NCI-H146 (cell line): ENCODE results near the gene HABP2.
A peak's percentile ranks its signal among the peaks of the same experiment; 100 is the strongest.

Experiments used
- DNase-seq: peaks from one replicate; lab custom pipeline; 2025; lab: John Stamatoyannopoulos, UW

Gene HABP2

GRCh38 chr10:113552701-113553100 lies at the start of gene HABP2:
Gene HABP2, plus strand, starts transcription at chr10:113553053. Its CDS starts 69 bp downstream, at chr10:113553122.
- peak; percentile 23 for DNase-seq

GRCh38 chr10:113503930-113504329 lies 48.9 kb upstream of the HABP2 start:
- no peak for DNase-seq

GRCh38 chr10:113504423-113504822 lies 48.4 kb upstream of the HABP2 start:
- DNase-seq = no peak

- DNase-seq = no peak
Observed at GRCh38 chr10:113506476-113506875, 46.4 kb upstream of the HABP2 start.

- DNase-seq = no peak
Observed at GRCh38 chr10:113511419-113511818, 41.4 kb upstream of the HABP2 start.

- DNase-seq = no peak
Observed at GRCh38 chr10:113515161-113515560, 37.7 kb upstream of the HABP2 start.

- DNase-seq = no peak
Observed at GRCh38 chr10:113515601-113516000, 37.3 kb upstream of the HABP2 start.

GRCh38 chr10:113516061-113516460 lies 36.8 kb upstream of the HABP2 start:
- DNase-seq = no peak

- DNase-seq = no peak
Observed at GRCh38 chr10:113517165-113517900, 35.5 kb upstream of the HABP2 start.

- DNase-seq = no peak
Observed at GRCh38 chr10:113517901-113518260, 35.0 kb upstream of the HABP2 start.

GRCh38 chr10:113518415-113518814 lies 34.4 kb upstream of the HABP2 start:
- DNase-seq = peak; percentile 33

- no peak for DNase-seq
Observed at GRCh38 chr10:113518816-113519591, 33.8 kb upstream of the HABP2 start.

- DNase-seq = no peak
Observed at GRCh38 chr10:113519681-113520115, 33.2 kb upstream of the HABP2 start.

- no peak for DNase-seq
Observed at GRCh38 chr10:113520261-113520660, 32.6 kb upstream of the HABP2 start.

GRCh38 chr10:113520690-113521474 lies 32.0 kb upstream of the HABP2 start:
- DNase-seq = peak; percentile 79

GRCh38 chr10:113521475-113521795 lies 31.4 kb upstream of the HABP2 start:
- no peak for DNase-seq

GRCh38 chr10:113522460-113522859 lies 30.4 kb upstream of the HABP2 start:
- DNase-seq = no peak

GRCh38 chr10:113523071-113523470 lies 29.8 kb upstream of the HABP2 start:
- DNase-seq = no peak

GRCh38 chr10:113523628-113524027 lies 29.2 kb upstream of the HABP2 start:
- DNase-seq = no peak

- peak; percentile 69 for DNase-seq
Observed at GRCh38 chr10:113524120-113524519, 28.7 kb upstream of the HABP2 start.

- DNase-seq = no peak
Observed at GRCh38 chr10:113524539-113525490, 28.0 kb upstream of the HABP2 start.

GRCh38 chr10:113525713-113526112 lies 27.1 kb upstream of the HABP2 start:
- no peak for DNase-seq
